Uterus (tissue), 2 donors: ENCODE measurements around the gene UXS1.
"Not testable (repeated sequence)": the region's sequence is repeated elsewhere in the genome, so short reads cannot be mapped to it uniquely, and the experiment has no call there.

Experiments
- POLR2A ChIP-seq, 2 donors: fragments of 450-650 bp; IDR thresholded peaks; one replicate each; pipeline ENCODE4 v1.6.1; 2016; ENCODE audit warnings: antibody characterized with exemption in 2 of 2, mild to moderate bottlenecking in 1 of 2, moderate library complexity in 1 of 2
- TF ChIP-seq, protein P1 (sequence below), 4 experiments: fragments of 200-600 bp in 2 of 4; fragments of 450-650 bp in 2 of 4; sonication (generic) in 2 of 4; IDR thresholded peaks; one replicate each; pipeline ENCODE4 v1.5.1; 2016 to 2019; ENCODE audit warnings: antibody characterized with exemption in 4 of 4, mild to moderate bottlenecking in 2 of 4, moderate library complexity in 1 of 4

DNA sequence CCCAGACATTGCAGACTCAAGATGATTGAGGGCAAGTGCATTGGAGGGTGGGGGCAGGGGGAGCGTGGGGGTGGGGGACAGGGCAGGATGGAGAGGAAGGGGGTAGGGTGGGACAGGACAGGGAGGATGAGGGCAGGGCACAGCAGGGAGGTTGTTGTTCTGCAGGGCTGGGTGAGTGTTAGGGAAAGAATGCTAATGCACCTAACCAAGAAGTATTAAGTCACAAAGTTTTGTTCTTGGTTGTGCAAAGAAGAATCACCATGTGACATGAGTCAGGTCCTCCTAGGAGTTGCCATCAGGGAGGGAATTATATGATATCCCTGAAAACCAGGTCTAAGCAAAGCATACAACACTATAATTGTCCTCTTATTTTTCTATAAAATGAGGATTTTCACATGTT is 10.4 kb upstream of the UXS1 start:
- TF ChIP-seq, protein P1, sequence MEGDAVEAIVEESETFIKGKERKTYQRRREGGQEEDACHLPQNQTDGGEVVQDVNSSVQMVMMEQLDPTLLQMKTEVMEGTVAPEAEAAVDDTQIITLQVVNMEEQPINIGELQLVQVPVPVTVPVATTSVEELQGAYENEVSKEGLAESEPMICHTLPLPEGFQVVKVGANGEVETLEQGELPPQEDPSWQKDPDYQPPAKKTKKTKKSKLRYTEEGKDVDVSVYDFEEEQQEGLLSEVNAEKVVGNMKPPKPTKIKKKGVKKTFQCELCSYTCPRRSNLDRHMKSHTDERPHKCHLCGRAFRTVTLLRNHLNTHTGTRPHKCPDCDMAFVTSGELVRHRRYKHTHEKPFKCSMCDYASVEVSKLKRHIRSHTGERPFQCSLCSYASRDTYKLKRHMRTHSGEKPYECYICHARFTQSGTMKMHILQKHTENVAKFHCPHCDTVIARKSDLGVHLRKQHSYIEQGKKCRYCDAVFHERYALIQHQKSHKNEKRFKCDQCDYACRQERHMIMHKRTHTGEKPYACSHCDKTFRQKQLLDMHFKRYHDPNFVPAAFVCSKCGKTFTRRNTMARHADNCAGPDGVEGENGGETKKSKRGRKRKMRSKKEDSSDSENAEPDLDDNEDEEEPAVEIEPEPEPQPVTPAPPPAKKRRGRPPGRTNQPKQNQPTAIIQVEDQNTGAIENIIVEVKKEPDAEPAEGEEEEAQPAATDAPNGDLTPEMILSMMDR (IDR thresholded peaks at IDR 0.05), result not testable (repeated sequence)
- not testable (repeated sequence) for TF ChIP-seq POLR2A (IDR thresholded peaks at IDR 0.05)
